Amygdala (tissue), 56 donors: ENCODE results near the gene FBXL14.
"Not testable (repeated sequence)": the region's sequence is repeated elsewhere in the genome, so short reads cannot be mapped to it uniquely, and the experiment has no call there.

Source experiments
- DNase-seq, 56 donors: peaks; one replicate each; lab custom pipeline; 2025; lab: John Stamatoyannopoulos, UW

FBXL14 gene

DNA sequence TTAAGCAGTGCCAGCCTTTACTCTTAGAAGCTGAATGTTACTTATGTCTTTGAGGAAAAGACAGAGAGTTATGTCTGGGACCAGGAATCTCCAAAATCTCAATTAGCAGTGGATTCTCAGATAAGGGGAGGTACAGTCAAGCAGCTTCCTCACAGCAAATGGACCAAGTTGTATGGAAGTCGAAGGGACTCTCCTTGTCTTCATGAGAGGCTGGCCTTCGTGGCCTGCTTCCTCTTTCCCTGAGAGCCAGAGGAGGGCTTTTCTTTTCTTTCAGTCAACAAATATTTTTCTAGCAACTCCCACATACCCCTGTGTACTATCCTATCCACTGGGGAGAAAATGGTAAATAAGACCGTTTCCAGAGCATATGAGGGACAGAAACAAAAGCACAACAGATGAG, 28.0 kb upstream of the FBXL14 start:
- DNase-seq: no peak

DNA sequence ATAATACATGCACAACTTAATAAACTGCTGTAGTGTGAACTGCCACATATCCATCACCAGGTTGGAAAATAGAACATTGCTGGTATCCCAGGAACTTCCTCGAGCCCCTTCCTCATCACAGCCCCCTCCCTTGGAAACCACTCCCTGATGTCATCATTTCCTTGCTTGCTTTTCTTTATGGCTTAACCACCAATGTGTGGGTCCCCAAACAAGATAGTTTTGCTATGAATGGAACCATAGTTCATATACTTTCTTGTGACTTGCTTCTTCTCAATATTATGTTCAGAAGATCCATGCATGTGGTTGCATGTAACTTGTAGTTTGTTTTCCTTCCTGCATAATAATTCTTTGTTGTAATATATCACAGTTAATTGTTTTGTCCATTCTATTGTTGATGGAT, 25.7 kb upstream of the FBXL14 start:
- no peak for DNase-seq

DNA sequence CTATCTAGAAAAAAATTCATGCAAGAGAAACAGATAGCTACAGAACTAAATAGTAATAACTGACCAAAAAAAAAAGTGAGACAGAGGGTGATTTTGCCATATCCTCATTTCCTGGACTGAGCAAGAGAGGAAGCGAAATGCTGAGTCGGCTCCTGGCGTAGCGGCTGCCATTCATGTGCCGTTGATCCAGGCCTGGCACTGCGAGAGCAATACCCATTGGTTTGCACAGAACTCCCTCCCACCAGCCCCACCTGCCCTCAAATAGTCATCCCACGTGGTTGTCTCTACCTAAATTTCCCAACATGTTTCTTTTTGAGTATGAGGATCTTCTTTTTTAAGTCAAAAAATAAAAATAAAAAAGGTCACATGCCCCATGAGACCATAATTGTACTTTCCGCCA, 25.2 kb upstream of the FBXL14 start:
- DNase-seq: peak in 5 of 56 donors; percentile 13 to 24 (median 22)

DNA sequence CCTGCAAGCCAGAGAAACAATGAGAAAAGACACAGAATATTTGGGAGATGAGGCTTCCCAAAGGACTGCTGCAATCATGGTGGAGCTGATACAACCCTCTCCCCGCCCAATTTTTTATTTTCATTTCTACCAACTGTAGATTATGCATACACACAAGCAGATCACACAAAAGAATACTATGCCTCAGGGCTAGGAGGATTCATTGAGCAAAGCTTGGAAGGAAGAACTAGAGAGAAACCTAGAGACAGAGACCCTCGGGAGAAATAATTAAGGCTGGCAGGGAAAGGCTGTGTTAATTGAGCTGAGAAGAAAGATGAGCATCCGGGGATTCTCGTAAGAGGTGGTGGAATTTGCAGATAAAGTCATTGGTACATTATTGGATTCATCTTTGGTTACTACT, 24.8 kb upstream of the FBXL14 start:
- no peak for DNase-seq

DNA sequence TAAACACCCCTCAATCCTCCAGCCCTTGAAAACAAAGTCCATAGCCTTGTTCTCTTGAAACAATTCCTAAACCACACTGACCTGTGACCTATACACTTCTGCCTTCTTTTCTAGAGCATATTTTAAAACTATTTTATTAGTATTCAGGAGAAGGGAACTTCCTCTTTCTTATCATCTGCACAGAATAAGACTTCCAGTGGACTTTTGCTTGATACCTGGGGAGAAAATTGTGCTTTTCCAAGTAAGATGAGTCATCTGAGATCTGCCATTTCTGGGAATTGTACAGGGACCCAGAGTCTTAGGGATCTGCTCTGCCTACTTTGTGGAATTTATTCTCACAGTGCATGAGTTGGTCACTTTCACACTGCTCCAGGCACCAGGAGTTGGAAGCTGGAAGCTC, 24.1 kb upstream of the FBXL14 start:
- no peak for DNase-seq

DNA sequence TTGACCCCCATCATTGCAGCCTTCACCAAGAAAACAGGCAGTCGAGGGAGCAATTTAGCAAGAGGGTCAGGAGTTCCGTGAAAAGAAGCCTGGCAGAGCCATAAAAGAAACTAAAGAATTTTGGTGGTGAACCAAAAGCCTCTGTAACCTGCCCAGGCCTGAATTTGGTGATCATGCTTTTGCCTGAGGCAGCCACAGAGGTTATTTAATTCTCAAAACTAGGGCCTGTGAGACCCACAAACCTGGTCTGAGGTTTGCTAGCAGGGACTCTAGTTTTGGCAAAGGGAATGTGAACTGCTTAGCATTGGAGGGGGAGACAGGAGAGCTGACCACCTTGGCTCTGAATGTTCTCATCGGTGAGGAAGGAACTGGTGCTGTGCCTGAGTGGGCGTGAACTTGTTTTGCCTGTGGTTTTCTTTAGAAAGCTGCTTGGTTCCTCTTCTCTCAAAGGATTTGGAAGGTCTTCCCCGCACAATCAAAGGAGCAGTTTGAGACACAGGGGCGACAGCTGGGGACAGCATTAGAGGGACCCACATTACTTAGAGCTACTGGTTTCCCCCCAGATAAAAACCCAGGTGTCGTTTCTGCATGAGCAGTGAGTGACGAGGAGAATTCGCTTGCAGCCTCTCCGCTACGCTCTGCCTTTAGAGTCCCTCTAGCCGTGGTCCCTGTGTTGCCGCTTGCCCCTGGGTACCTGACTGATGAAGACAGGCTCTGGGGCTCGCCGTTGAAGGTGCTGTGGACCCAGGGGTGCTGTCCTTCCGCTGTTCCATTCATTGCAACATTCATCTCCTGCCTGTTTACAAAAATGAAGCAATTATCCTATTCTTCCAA, 22.1 kb upstream of the FBXL14 start:
- DNase-seq: peak in 1 of 56 donors; percentile 11

DNA sequence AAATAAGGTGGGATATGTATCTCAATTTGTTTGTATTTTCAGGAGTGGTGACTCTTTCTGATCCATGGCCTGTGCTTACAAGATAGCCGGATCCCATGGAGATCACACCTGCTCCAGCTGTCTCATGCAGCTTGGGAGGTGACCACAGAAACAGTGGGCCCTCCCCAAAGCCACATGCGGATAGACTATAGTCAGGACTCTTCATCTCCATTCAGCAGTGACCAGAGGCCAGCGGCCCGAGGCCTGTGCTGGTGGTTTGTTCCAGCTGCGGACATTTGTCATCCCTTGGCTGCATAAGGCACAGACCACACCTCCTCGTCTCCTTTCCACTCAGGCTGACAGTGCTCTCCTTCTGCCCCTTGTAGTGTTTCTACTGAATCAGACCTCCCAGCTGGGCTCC, 20.0 kb upstream of the FBXL14 start:
- DNase-seq: no peak

DNA sequence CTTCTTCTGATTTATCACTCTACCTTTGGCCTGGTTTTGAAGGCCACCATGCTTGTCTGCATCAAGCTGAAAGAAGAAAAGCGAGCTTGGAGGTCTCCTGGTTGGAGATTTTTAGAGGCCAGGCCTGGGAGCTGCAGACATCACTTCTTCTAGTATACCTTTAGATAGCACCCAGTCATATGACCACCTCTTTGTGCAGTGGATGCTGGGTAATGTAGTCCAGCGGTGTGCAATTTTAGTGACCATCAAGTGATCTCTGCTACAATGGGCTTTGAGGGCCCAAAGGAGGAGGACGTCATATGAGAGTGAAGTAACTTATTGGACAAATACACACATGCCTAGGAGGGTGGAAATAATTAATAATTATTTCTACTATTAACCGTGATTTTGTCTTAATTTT, 19.5 kb upstream of the FBXL14 start:
- no peak for DNase-seq

DNA sequence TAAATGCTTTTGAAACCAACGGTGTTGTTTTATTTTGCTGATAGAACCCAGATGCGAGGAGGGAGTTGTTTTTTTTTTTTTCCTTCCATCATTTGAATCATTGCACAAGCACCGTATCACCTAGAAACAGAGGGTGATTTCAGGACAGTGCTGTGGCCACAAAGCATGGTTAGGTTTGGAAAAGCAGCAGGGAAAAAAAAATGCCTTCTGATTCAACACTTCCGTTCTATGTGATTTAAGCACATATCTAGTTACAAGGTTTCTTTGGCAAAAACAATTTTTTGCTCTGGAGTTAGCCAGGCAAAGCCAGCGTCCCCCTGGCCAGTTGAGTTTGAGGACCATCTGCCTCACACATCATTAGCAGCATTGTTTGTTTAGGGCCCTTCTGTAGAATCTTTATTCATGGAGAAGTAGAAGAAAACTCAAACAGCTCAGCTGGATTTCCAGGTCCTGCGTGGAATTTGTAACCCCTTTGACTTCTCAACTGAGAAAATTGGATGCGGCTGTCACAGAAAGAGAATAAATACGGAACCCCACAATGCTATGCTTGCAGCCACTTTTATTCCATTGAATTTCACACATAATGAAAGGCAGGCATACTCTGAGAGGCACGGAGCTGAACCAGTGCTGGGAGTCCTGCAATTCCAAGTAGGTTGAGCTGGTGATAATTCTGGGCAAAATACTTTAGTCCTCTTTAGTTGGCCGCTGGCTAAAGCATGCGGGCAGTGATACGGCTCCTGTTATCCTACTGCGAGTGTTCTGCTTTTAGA, 17.6 kb upstream of the FBXL14 start:
- DNase-seq: no peak

DNA sequence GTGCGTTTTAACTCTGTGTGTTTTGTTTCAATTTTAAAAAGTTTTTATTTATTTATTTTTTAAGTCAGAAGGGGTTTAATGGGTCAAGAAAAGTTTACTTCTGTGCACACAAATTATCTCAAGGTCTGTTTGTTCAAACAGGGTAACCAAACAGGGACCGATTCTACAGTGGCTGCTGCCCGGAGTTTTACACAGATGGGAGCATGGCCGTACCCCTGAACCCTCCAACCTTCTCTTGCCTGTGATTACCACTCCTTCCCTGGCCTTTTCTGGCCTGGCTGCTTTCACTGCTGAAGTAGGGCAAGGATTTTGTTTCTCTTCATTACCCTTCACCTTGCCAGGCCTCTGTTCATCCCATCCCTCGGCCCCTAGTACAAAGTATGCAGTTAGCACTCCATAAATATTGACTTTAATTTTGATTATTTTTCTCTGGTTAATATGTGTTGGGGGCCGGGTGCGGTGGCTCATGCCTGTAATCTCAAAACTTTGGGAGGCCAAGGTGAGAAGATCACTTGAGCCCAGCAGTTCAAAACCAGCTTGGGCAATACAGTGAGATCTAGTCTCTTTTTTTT, 15.8 kb upstream of the FBXL14 start:
- DNase-seq: no peak

DNA sequence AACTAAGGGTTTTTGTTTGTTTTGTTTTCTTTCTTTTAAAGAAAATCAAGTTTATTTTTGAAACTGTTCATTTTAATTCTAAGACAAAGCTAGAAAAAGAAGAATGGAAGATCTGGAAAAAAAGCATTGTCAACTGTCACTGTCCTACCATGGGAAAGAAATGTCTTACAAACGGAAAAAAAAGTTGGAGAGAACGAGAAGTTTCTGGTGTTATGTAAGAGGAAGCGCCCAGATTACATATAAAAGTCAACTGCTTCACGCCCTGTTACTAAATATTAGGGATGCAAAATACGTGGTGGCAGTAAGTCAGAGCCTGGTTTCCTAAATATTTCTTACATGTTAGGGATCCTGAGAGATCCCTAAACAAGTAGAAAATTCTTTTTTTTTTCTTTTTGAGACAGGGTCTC, 14.3 kb upstream of the FBXL14 start:
- DNase-seq: no peak

DNA sequence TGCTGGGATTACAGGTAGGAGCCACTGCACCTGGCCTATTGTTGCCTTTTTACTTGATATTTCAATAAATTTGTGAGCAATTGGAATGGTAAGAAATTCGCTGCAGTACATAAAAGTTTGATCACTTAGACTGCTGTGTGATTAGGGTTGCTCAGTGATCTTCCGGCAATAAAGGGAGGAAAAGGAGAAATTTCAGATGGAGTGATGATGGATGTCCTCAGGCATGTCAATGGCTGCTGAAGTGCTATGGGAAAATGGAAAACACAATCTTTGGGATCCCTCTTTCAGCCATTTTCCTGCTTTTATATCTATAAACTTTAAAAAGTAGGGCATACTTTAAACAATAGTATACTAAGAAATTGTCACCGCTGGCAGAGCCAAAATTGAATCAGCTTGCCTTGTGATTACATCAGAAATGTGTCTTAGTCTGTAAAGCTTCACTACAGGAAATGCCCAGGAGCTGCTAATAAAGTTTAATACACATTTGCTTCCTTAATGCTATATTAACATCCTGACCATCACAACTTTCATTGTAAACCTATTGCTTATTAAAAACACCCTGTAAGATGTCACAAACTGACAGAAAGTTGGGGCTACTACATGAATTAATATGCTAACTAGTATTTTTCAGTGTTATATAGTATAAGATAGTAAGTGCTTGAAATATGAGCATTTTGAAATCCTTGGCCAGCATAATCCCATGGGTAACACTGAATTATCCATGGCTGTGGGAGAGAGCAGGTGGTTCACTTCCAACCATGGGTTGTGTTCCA, 13.7 kb upstream of the FBXL14 start:
- no peak for DNase-seq

DNA sequence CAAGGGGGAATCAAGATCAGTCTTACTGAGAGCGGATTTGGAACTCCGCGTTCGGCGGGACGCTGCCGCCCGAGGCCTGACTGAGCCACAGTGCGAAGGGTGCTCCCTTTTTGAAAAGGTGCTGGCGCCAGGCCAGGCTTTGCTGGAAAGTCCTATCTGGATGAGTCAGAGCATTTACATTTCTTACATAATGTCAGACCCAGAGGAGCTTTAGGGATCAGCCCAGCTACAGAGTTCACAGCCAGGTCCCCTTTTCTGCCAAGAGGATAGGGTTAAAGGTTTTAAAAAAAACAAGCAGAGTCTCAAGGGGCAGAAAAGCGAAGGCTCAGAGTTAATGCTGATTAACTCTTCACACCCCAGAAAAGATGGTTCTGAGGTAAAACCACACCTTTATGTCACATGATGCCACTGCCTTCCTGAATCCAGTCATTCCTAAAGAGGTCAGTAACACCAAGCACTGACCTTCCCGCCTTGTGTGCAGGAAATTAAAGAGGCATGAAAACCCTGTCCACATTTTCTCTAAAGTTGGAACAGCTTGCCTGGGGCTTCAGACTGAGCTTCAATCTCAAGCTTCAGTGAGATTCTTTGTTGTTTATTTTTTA, 11.7 kb upstream of the FBXL14 start:
- peak in 21 of 56 donors; percentile 17 to 78 (median 48) for DNase-seq

DNA sequence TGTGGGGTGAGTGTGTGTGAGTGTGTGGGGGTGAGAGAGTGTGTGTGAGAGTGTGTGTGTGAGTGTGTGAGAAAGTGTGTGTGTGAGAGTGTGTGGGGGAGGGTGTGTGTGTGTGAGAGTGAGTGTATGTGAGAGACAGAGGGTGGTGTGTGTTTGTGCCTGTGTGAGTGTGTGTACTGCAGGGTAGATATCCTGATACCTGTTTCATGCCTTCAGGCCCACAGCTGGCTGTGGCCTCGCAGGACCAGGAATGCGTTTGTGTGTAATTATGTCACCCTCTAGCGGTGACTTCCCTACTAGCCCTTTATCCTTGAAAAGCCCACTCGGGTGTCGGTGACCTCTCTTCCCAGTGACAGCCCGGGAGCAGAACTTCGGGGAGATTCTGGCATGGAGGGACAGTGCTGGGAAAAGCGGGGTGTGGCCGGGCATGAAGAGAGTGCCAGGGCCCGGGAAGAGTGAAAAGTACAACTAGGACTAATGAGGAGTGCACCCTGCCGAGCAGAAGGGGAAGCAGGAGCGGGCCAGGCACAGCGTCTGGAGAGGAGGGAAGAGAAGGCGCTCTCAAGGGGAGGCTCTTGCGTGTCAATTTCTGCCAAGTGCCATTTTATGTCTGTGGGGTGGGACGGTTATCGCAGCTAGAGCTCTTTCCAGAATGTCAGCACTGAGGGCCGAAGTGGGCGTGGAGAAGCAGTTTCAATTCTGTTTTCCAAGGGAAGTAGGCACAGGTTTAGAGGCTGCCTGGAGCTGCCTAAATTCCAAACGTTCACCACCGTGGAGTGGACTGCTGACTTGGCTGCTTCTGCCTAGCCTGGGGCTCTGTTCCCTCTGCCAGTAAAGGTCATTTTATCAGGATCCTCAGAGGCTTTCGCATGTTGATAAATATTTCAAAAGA, 11.0 kb upstream of the FBXL14 start:
- DNase-seq: peak in 44 of 56 donors; percentile 26 to 87 (median 66)

DNA sequence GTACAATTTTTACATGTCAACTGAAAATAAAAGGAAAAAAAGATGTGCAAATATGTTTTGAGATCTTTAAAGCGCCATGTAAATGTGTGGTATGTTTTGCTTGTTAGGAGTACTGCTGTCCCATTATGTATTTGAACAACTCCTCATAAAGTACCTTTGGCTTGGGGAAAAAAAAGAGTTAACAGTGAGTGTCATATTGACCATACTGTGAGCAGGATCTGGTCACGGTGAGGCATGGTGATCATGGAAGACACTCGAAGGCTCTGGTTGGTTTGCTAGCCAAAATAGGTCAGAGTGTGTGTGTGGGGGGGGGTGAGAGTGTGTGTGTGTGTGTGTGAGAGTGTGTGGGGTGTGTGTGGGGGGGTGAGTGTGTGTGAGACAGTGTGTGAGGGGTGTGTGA, 10.1 kb upstream of the FBXL14 start:
- DNase-seq: no peak

DNA sequence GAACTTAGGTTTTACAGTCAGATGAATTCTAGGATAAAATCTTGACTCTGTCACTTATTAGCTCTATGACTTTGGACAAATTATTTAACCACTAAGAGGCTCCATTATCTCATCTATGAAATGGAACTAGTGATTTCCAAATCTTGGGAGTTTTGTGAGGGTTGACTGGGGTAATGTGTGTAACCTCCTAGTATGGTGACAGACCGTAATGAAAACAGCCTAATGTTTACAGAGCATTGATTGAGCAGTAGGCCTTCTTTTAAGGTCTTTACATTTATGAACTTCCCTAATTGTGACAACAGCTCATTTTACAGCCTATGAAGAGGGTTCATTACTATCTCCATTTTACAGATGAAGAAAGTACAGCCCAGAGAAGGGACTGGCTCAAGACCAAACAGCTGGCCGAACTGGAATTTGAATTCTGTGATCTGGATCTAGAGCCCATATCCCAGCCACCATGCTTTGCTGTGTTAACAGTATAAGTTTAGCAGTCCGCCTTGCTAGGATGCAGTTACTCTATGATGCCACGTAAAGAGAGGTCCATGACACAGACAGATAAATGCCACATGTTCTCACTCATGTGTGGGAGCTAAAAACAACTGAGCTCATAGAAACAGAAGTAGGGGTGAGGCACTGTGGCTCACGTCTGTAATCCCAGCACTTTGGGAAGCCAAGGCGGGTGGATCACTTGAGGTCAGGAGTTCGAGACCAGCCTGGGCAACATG, 9.1 kb upstream of the FBXL14 start:
- no peak for DNase-seq

DNA sequence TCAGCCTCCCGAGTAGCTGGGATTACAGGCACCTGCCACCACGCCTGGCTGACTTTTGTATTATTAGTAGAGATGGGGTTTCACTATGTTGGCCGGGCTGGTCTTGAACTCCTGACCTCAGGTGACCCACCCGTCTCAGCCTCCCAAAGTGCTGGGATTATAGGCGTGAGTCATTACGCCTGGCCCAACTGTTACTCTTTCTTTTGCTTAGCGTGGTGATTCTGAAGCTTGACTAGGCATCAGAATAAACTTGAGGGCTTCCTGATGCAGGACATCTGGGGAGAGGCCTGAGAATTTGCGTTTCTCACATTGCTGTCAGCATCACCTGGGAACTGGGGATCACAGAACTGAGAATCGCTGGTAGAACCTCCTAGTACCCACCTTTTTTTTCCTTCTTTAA, 8.3 kb upstream of the FBXL14 start:
- not testable (repeated sequence) for DNase-seq

DNA sequence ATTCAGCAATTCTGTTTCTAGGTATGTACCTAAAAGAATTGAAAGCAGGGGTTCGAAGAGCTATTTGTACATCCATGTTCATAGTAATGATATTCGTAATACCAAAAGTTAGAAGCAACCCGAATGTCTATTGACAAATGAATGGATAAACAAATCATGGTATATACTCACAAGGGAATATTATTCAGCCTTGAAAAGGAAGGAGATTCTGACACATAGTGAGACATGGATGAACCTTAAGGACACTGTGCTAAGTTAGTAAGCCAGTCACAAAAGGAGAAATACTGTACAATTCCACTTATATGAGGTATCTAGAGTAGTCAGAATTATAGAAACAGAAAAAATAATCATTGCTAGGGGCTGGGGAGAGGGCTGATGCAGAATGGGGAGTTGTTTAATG, 4.4 kb upstream of the FBXL14 start:
- no peak for DNase-seq
